ENCODE data around the gene NAV1.
"Not testable (repeated sequence)": the region's sequence is repeated elsewhere in the genome, so short reads cannot be mapped to it uniquely, and the experiment has no call there.

Gene NAV1

GRCh38 chr1:201528631-201529252, 10.2 kb upstream of the NAV1 start:
- DNase-seq: no peak

GRCh38 chr1:201530741-201531531, 8.0 kb upstream of the NAV1 start:
- no peak for DNase-seq

- DNase-seq: no peak
Observed at GRCh38 chr1:201531551-201532425, 7.1 kb upstream of the NAV1 start.

GRCh38 chr1:201533836-201534235, 5.1 kb upstream of the NAV1 start:
- no peak for DNase-seq

- no peak for DNase-seq
Observed at GRCh38 chr1:201535046-201535918, 3.6 kb upstream of the NAV1 start.

GRCh38 chr1:201535919-201536245, 3.0 kb upstream of the NAV1 start:
- no peak for DNase-seq

GRCh38 chr1:201536558-201536957, 2.4 kb upstream of the NAV1 start:
- no peak for DNase-seq

GRCh38 chr1:201537028-201537427, 1.9 kb upstream of the NAV1 start:
- no peak for DNase-seq

- no peak for DNase-seq
Observed at GRCh38 chr1:201537467-201537866, 1.5 kb upstream of the NAV1 start.

GRCh38 chr1:201537891-201538611, 876 bp upstream of the NAV1 start:
- no peak for DNase-seq

- no peak for DNase-seq
Observed at GRCh38 chr1:201539561-201540431, 869 bp downstream of the NAV1 start.

- DNase-seq: no peak
Observed at GRCh38 chr1:201540846-201541735, 2.2 kb downstream of the NAV1 start.

- no peak for DNase-seq
Observed at GRCh38 chr1:201542309-201543035, 3.5 kb downstream of the NAV1 start.

- DNase-seq: no peak
Observed at GRCh38 chr1:201543871-201544642, 5.1 kb downstream of the NAV1 start.

GRCh38 chr1:201544710-201545109, 5.8 kb downstream of the NAV1 start:
- no peak for DNase-seq

GRCh38 chr1:201545851-201546492, 7.0 kb downstream of the NAV1 start:
- DNase-seq: no peak

- DNase-seq: not testable (repeated sequence)
Observed at GRCh38 chr1:201549522-201549921, 10.6 kb downstream of the NAV1 start.

- no peak for DNase-seq
Observed at GRCh38 chr1:201551096-201551495, 12.2 kb downstream of the NAV1 start.

All from activated T-cell treated with anti-CD3 and anti-CD28 coated beads, Interleukin-2, amount 50 U/mL, for 1 hour (primary cell).